Activated T-cell treated with anti-CD3 and anti-CD28 coated beads for 1 hour (primary cell): Measurements from ENCODE around the gene CABLES2.

Experiments
- DNase-seq: peaks from one replicate; pipeline ENCODE4 v3.0.0-alpha.2; 2020; ENCODE audit warnings: low read depth

The CABLES2 gene

DNA sequence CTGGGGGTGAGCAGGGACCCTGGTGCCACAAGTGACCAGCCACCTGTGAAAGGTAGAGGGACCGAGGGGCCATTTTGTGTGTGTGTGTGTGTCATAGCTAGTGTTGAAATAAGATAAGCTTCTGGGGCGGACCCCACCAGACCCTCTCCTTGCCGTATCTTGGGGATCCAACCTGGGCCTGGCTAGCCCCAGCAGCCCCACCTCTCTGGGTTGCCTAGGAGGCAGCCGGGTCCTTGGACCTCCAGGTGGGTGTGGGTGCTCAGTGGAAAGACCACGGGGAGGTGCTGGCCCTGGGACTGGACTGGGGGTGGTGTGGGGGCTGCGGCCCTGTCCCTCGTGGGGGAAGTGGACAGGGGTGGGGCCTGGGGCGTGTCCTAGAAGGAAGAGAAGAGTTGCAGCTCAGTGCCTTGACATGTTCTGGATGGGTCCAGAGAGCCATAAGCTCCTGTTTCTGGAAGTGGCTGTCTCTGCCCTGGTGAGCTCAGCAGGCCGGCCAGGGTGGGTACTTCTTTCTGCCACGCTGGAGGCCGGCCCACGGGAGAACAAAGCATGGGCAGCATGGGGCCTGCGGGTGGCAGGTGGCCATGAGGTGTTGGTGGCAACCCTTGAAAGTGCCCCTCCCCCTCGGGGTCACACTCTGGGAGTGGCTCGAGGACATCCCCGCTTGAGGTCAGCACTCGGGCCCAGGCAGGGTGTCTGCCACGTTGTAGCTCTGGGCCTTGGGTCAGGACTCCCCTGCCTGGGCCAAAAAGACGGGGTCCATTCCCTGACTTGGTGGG lies 11.8 kb upstream of the CABLES2 start:
- no peak for DNase-seq

DNA sequence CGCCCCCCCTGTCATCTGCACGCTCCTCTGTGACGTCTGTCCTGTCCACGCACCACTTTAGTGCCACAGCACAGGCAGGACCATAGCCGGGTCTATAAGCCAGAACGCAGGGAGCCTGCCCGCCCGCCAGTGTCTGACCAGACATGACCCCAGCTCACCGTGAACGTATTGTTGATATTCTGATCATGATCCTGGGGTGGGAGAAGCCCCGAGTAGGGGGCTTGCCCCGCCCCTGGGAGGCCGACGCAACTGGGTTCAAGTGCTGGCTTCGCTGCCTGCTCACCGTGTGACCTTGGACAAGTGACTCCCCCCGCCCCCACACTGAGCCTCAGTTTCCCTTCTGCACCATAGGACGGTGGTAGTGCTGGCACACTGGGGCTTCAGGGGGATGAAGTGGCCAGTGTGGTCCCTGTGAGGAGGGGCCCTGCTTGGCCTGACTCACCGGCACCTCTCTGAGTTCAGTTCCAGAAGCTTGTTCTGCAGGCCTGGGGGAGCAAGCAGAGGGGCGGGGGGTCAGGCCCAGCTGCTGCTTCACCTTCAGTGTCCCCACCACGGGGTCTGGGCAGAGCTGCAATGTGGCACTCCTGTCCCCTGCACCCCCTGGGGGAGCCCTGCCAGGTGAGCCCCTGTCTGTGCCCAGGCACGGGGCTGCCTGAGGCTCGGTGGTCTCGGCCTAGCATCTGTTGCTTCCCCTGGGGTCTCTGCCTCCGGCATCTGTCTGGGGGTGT lies 11.1 kb upstream of the CABLES2 start:
- DNase-seq = no peak

DNA sequence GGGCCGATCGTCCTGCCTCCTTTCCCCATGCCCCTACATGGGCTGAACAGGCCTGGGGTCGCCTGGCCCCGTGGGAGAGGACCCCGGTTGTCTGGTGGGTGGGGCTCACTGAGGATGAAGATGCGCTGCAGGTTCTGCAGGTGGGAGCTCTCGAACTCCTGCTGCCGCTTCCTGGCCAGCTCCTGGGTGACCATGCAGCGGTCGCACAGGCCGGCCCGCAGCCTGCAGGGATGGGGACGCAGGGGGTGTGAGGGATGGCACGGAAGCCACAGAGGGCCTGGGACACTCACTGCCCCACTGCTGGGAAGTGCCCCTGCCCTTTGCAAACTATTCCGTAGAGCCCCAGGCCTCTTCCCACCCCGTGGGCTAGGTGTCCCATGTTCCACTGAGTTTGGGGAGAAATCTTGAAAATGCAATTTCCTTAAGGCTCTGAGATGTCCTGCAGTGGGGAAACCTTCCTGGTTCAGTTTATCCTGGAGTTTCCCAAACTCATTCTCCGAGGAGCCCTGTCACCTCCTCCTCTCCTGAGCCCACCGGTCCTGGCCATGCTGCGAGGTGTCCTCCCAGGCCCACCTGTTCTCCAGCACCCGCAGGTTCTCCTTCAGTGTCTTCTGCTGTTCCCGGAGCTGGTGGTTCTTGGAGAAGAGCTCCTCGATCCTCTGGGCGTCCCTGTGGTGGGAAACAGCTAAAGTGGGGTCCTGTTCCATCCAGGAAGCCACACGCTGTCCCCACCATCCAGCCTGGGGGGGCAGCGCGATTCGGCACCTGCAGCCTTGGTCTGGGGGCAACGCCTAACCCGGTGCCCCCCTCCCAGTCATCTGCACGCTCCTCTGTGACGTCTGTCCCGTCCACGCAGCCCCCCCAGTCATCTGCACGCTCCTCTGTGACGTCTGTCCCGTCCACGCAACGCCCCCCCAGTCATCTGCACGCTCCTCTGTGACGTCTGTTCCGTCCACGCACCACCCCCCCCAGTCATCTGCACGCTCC lies 9.9 kb upstream of the CABLES2 start:
- DNase-seq = no peak

- DNase-seq = no peak
These were observed 8.4 kb upstream of the CABLES2 start for GRCh38 chr20:62415354-62416111.

DNA sequence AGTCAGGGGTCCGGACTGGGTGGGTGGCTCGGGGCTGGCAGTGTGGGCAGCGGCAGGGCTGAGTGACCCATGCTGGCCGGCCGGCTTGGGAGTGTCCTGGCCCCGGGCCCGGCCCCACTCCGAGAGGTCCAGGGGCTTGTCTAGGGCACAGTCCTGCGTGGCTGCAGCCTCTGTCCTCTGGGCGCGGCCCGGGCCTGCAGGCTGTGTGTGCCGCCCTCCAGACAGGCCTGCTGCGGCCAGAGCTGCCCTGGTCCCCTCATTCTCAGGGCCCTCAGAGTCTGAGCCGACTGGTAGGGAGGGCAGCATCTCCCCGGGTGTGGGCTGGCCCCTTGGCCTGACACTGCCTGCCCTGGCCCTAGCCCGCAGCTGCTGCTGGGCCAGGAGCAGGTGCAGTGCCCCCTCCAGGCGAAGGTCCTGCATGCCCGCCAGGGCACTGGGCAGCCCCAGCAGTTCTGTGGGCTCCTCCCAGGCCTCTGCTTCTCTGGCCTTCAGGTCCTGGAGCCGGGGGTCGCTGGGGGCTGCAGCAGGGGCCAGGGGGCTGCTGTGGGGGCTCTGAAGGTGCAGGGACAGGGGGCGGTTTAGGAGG lies 6.9 kb upstream of the CABLES2 start:
- no peak for DNase-seq

DNA sequence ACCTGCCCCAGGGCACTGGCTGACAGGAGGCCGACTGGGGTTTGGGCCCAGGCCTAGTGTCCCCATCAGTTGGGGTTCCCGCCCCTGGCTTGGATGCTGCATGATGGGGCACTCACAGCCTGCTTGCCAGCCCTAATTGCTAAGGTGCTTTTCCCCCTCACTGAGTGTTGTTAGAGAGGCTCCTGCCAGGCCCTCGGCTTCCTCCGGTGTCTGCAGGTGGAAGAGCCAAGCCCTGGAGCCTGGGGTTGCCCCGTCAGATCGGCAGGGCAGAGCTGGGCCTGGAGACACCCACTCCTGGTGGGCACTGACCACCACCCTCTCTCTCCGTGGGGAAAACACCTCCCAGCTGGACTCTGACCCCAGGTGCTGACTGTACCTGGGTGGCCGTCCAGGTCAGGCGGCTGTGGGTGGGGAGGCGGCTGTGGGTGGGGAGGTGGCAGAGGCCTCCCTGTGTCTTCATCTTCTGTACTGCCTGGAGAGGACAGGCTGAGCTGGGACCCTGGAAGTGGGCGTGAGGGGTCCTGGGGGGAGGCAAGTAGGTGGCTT lies 6.0 kb upstream of the CABLES2 start:
- no peak for DNase-seq

DNA sequence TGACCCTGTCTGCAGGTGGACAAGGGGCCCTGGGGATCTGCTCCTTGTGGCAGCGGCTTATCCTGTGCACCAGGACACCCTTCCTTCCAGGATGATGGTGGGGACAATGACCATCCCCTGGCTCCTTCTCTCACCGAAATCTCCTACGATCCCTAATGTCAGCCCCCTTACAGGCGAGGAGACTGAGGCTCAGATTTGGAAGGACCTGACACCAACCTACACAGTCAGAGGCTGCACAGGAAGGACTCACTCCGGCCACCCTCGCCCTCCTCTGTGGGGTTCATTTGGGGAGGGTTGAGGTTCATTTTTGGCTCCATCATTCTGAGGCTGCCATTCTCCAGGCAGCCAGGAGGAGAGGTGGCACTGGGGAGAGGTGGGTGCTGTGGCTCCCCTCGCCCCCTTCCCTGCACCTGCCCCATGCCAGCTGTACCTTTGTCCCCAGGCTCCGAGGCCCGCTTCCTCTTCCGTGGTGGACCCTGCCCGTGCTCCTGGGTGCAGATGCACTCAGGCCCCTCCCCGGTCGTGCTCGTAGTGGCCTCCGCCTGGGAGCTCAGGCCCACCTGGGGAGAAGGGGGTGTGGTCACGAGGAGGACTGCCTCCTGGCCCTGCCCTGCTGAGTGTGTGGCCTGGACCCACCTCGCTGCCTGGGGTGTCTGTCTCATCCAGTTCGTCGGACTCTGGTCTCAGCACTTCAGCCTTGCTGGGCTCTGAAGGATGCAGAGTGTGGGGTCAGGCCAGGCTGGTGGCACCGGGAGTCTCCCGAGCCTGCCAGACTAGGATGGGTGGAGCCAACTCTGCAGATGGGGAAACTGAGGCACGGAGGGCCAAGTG lies 5.3 kb upstream of the CABLES2 start:
- DNase-seq = no peak

DNA sequence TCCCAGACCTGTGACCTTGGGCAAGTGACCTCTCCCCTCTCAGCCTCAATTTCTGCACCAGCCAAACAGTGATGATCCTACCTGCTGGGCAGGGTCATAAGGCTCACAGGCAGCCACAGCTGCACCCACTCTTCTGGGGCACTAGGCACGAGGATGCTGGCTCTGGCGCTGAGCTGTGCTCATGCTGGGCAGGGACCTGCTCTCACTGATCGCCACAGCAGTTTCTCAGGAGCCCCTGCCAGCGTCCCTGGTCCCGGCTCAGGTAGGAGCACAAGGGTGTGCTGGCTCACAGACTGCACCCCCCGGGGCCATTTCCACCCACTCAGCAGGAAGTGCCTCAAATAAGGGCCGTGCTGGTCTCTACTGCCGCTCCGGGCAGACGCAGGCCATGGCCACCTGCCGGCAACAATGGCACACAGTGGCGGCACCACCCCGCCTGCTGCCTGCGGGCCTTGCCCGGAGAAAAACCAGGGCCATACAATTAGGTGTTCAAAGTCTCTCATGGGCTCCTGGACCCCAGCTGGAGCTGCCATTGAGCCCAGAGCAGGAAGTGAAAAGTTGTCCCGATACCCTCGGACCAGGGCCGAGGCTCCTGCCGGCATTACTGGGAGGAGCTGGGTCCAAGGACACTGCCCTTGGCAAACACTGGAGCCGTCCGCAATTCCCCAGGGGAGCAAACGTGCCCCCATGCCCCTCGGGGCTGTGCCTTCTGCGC lies 4.6 kb upstream of the CABLES2 start:
- no peak for DNase-seq

DNA sequence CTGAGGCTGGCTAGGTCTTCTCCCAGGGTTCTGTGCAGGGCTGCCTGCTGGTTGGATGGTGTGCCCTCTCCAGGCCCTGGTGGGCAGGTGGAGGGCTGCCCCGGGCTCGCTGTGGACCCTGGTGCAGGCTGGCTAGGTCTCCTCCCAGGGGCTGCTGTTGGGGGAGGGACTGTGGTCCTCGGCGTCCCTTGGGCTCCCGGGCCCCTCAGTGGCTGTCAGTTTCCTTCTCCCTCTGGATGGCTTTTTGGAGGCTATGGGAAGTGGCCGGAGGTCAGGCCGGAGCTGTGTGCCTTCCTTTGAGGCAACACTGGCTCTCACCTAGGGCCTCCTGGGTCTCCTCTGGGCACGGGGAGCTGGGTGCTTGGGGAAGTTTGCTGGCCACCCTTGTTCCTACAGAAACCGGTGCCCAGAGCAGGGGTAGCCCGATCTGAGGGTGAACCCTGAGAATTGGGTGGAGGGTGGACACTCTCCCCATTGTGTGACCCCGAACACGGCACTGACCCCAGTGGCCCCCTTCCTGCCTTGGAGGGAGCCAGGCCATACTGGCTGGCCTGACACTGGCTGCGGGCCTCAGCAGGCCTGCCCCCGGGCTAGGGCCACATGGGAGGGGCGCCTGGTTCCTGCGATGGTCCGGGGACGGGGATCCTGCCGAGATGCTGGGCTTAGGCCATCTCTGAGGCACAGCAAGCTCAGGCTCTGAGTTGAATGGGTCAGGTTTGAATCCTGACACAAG lies 3.8 kb upstream of the CABLES2 start:
- DNase-seq = no peak

- DNase-seq = no peak
These were observed 3.1 kb upstream of the CABLES2 start for GRCh38 chr20:62409931-62410745.

- no peak for DNase-seq
These were observed 2.2 kb upstream of the CABLES2 start for GRCh38 chr20:62409086-62409853.

- no peak for DNase-seq
These were observed 1.6 kb upstream of the CABLES2 start for GRCh38 chr20:62408640-62409039.

DNA sequence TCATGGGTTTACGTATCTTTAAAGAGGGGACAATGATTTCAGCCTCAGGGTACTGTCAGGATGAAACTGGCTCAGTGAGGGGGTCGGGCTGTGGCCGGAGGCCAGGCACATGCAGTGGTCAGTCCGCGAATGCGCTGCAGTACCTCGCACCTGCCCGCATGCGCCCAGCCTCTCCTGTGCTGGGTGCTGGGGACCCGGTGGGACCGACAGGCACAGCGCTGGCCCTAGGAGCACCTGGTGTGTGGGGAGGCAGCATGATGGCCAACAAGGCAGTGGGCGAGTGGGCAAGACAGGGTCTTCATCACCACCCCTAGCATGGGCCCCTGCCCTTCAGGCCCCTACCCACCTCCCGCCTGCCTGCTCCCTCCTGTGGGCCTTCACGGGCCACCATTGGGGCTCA lies 970 bp upstream of the CABLES2 start:
- DNase-seq = no peak

DNA sequence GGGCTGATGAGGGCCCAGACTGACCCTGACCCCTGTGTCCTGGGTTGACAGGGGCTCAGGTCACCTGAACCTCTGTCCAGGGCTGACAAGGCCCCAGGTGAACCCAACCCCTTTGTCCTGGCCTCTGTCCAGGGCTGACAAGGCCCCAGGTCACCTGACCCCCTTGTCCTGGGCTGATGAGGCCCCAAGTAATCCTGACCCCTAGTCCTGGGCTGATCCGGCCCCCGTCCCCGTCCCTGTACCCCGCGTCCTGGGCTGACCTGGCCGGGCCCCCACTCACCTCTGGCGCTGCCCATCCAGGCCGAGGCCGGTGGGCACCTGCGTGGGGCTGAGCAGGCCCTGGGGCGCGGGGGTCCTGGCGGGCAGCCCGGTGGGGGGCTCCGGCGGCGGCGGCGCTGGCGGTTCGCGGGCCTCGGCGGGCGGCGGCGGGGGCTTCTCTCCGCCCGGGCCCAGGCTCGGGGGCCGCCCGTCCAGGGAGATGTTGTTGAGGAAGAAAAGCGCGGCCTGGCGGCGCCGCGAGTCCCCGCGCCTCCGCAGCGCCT lies 379 bp downstream of the CABLES2 start:
- no peak for DNase-seq

DNA sequence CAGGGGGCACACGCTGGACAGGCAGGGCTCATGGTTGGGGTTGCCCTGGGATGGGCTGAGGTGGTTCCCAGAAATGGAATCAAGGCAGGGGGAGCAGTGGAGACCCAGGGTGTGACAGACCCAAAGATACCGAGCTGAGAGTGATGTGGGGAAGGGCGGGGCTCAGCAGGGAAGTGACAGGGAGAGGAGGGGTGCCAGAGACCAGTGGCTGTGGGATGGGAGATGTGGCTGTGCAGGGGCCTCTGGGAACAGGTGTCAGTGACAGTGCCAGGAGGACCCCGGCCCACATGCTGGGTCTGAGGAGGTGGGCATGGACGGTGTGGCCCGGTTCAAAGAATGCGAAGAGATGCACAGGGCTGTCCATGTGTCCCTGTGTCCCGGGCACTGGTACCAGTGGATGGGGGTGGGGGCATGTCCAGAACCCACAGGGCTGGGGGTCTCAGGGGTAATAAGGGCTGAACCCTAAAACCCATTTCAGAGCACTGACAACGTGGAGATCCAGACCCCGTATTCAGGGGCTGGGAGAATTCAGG lies 1.0 kb downstream of the CABLES2 start:
- no peak for DNase-seq
